ENCODE measurements around the gene RPL27.
A peak's percentile ranks its signal among the peaks of the same experiment; 100 is the strongest.
"Not testable (repeated sequence)": the region's sequence is repeated elsewhere in the genome, so short reads cannot be mapped to it uniquely, and the experiment has no call there.

Gene RPL27

DNA sequence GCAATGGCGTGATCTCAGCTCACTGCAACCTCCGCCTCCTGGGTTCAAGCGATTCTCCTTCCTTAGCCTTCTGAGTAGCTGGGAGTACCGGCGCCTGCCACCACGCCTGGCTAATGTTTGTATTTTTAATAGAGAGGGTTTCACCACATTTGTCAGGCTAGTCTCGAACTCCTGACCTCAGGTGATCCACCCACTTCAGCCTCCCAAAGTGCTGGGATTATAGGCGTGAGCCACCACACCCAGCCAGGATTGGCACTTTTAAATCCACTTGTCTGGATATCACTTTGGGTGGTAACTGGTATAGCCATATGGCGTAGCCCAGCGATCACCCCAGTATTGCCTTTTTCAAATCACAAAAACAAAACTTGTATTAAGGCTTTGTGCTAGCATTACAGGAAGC, 4.3 kb upstream of the RPL27 start:
- not testable (repeated sequence) for DNase-seq (ENCODE audit: low read depth)

DNA sequence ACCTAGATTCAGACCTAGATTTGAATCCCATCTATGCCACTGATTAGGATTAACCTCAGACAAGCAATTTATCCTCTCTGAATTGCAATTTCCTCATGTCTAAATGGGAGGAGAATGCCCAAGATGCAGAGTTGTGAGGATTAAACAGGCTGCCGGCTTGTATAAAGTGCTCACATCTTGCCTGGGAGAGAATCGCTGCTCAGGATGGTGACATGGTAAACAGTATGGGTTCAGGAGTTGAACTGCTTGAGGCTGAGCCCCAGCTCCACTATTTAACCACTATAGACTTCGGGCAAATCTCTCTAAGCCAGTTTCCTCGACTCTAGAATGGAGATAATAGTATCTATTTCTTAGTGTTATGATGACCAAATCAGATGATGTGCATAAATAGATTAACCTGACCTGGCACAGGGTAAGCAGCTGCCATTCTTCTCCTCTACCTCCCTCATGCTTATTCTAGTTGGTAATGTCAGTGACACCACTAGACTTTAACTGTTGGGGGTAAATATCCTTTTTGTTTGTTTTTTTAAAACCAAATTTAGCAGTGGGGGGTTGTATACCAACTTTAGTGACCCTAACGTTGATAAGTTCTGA, 732 bp upstream of the RPL27 start:
- DNase-seq (ENCODE audit: low read depth): no peak

DNA sequence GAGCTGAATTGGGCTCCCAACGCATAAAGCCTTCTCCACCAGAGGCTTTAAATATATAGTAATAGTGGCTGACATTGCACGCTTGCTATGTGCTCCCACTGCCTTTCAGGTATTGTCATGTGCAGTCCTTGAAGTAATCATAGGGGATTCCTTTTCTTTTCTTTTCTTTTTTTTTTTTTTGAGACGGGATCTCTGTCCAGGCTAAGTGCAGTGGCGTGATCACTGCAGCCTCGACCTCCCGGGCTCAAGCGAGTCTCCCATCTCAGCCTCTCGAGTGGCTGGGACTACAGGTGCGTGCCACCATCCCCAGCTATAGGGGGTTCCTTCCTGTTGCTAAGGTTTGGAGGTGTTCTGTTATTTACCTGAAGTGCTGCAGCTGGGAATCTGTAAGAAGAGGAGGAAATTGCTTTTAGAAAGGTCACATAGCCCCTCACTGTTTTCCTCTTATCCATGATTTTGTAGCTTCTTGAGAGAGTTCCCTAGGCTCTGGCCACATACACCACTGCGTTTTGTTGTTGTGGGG, 845 bp downstream of the RPL27 start:
- DNase-seq (ENCODE audit: low read depth): no peak

DNA sequence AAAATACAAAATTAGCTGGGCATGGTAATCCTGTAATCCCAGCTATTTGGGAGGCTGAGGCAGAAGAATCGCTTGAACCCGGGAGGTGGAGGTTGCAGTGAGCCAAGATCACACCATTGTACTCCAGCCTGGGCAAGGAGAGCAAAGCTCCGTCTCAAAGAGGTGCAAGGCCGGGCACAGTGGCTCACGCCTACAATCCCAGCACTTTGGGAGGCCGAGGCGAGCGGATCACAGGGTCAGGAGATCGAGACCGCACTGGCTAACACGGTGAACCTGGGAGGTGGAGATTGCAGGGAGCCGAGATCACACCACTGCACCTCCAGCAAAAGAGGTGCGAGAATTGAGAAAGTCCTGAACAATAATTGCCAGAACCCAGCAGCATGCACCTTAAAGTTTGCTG, 2.7 kb downstream of the RPL27 start:
- DNase-seq (ENCODE audit: low read depth): not testable (repeated sequence)

DNA sequence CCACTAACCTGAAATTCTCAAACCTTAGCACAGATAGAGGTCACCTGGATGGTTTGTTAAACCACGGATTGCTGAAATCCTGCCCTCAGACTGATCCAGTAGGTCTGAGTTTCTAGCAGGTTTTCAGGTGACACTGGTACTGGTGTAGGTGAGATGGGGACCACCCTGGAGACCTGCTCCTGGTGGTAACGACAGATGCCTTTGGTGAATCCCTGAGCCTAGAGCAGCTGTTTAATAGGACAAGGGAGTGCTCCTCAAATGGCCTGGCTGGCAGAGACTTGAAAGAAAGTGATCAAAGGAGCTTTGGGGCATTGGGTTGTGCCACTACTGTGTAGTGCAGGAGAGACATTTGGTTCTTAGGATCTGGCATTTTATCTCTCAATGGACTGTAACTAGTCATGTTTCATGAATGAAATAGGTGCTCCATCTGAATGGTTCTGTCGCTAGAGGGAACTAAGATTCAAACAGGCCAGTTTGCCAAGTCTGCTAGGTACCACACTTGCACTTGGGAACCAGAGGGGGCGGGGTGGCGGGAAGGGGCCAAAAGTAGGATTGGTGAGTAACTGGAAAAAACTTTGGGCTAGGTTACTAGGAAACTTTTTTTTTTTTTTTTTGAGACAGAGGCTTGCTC, 5.4 kb downstream of the RPL27 start:
- DNase-seq (ENCODE audit: low read depth): no peak

DNA sequence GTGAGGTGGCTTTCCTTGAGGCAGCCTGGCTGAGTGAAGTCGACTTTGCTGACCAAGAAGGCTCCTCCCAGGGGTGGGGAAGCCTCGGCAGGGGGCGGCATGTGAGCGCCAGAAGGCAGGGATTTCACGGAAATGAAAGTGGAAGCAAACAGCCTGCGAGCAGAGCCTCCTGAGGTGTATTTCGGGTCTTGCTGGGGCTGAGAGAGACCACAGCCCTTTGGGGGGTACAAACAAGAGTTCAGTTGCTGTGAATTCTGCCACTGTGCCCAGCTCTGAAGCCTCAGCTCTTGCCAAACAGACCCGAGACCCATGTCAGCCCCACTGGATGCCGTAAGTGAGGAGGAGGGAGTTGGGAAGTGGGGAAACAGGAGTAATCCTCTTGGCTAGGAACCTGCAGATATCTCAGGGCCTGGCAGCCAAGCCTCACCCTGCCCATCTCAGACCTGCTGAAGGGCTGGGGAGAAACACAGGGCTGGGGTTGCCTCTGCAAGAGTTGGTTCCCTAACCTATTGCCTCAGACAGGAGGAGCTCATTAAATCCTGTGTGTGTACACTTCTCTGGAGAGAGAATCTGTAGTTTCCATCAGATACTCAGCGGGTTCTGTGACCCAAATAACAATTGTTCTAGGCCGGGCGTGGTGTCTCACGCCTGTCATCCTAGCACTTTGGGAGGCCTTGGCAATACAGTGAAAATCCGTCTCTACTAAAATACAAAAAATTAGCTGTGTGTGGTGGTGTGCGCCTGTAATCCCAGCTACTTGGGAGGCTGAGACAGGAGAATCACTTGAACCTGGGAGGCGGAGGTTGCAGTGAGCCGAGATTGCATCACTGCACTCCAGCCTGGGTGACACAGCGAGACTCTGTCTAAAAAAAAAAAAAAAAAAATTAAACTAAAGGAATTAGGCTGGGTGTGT, 8.7 kb downstream of the RPL27 start, which contains the start of gene IFI35:
TSS of gene IFI35 (plus strand) at position 146 of the 913 bp plus-strand sequence. CDS start at position 310, 164 bp downstream.
- peak; percentile 94 for DNase-seq (ENCODE audit: low read depth)

DNA sequence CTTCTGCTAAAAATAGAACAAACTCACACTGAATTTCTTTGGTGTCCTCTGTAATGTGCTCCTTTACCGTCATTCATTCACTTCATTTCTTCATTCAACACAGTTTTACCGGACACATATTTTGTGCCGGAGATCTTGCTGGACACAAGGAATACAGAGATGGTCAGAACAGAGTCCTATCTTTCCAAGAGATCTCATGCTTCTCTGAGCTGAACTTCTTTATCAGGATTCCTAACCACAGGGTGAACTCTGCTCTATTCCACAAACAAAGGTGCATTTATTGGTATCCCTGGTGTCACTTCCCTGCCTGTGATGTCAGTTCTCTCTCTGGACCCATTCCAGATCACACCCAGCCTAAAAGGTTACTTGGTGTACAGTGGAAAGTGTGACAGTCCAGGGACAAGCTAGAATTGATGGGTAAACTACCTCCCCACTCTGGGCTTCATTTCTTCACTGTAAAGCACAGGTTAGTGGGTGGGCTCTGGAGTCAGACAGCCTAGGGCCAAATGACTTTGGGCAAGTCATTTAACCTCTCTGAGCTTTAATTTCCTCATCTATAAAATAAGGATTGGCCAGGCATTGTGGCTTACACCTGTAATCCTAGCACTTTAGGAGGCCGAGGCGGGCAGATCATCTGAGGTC, 12.6 kb downstream of the RPL27 start:
- DNase-seq (ENCODE audit: low read depth): no peak

DNA sequence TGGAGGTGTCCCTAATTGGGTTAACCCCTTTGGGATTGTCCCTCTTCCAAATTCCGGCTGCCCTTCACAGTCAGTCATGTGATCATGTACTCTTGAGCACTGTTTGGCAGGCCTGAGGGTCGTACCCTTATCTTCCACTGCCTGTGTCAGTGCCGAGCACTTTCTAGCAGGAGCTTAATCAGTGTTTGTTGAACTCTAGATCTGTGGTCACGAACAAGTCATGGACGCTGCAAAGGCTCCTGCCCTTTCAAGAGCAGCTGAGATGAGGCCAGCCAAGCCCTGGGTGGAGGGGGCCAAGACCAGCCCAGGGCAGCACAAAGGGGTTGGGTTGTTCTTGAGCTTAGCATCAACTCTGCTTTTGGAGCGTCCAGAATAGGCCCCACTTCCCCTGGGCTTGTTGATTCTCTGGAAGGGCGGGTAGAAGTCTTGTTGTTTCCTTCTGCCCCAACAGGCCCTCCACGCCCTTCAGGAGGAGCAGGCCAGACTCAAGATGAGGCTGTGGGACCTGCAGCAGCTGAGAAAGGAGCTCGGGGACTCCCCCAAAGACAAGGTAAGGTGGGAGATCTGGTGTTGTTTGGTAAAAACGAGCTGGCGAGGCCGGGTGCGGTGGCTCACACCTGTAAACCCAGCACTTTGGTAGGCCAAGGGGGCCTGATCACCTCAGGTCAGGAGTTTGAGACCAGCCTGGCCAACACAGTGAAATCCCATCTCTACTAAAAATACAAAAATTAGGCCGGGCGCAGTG, 13.7 kb downstream of the RPL27 start:
- DNase-seq (ENCODE audit: low read depth): no peak

DNA sequence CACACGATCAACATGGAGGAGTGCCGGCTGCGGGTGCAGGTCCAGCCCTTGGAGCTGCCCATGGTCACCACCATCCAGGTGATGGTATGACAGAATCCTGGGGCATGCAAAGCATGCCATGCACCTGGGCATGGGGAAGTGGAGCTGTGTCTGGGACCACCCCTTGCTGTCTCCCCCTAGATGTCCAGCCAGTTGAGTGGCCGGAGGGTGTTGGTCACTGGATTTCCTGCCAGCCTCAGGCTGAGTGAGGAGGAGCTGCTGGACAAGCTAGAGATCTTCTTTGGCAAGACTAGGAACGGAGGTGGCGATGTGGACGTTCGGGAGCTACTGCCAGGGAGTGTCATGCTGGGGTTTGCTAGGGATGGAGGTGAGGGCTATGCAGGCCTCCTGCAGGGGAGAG, 15.1 kb downstream of the RPL27 start:
- DNase-seq (ENCODE audit: low read depth): no peak

DNA sequence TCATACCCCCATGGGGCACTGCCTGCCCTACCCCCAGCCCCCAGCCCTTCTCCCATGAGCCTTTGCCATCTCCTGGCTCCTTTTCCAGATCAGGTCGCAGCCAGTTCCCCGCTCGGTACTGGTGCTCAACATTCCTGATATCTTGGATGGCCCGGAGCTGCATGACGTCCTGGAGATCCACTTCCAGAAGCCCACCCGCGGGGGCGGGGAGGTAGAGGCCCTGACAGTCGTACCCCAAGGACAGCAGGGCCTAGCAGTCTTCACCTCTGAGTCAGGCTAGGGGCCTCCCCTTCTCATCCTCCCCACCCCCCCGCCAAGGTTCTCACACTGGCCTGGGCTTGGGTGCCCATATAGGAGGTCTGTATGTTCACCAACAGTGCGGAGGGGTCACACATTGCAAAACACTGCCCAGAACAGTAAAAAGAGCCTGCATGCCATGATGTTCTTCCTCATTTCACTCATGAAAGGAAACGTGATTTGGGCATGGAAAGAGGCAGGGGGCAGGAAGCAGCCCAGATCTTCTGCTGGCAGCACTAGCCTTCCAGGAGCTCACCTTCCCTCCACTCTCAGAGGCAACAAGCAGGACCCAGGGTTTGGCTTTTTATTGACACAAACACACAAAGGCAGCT, 15.9 kb downstream of the RPL27 start:
- no peak for DNase-seq (ENCODE audit: low read depth)

DNA sequence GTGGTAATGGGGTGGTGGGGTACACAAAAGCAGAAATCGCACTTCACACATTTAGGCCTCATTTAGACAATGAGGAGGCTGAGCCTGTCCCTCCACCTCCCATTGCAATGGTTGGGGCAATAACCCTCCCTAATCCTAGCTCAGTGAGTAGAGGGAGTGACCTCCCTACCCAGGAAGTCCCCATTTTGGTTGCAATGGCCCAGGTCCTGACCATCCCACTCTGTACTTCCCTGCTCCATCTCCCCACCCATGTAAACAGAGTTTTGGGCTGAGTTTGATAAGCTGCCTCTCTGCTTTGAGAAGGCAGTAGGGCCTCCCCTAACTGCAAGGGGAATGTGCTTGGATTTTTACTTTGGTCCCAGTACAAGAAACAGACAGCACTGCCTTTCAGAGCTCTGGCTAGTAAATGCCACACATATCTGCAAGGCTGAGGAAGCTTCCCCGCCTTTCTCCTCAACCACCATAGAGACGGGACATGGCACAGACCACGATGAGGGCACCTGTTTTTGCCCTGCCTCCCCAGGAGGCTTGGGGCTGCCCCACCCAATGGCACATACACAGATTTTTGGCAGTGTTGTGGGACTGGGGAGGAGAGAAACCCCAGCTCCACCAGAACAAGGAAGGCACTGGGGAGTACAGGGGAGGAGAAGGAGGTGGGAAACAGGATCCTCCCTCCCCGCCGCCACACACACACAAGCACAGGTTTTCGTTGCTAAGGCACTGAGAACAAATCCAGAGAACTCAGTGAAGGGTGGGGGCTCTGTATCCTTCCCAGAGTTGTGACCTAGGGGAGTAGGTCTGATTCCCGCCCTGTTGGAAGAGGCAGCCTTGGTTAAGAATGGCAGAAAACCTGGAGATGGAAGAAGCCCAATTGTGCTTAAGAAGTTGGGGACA, 16.7 kb downstream of the RPL27 start:
- no peak for DNase-seq (ENCODE audit: low read depth)

DNA sequence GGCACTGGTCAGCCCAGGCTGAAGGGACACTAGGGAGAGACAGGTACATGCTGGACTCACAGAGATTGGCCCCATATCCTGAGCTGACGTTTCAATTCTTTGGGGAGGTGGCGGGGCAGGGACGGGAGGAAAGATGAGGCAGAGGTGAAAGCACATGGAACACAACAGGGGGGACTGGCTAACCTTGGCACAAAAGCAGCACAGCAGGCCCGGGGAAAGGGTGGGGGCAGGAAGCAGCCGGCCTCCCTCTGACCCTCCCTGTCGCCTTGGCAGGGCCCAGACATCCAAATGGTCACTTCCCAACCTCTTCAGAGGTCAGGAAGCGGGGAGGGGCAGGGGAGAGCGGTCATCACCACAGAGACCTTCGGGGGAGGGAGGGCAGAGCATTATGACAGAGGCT, 17.4 kb downstream of the RPL27 start:
- no peak for DNase-seq (ENCODE audit: low read depth)

DNA sequence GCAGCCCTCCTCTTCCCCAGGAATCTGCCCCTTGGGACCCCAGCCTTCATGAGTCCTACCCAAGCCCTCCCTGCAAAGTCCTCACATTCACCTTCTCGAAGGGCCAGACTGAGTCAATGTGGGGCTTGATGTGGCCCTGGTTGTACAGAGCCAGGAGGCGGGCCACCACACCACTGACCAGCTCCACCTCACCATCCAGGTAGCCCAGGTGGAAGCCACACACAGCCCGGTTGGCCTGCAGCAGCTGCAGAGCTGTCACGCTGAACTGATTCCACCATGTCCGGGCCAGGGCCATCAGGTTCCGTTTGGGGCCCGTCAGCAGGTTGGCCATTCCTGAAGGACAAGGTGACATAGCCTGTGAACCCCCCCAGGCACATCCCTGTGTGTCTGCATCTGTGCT, 18.0 kb downstream of the RPL27 start:
- no peak for DNase-seq (ENCODE audit: low read depth)

DNA sequence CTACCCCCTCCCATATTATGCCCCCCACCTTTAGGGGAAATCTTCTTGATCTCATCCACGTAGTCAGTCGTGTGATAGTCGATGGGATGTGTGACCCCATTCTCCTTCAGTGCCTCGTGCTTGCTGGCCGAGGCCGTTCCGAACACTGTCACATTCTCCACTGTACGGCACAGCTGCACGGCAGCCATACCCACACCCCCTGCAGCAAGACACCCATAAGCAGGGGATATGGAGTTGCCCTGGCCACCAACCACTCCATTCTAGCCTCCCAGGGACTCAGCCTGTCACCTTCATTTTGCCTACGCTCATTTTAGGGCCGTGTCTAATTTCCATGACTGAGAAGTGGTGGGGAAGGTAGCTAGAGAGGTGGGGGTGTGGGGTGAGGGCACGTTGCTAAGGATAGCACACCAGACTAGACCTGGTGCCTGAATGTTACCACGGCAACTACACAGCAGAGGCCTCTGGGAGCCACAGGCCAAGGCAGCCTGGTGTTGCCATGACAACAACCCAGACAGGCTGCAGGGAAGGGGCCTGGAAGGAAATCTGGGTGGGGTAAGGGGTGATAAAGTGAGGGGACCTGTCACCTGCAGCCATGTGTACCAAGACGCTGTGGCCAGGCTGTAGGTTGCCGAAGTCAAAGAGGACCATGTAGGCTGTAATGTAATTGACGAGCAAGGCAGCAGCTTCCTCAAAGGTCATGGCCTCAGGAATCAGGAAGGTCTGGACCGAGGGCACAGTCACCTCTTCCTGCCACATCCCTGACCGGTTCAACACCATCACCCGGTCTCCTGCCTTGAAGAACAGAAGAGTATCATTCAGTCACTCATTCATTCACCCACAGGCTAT, 20.0 kb downstream of the RPL27 start:
- DNase-seq (ENCODE audit: low read depth): no peak

DNA sequence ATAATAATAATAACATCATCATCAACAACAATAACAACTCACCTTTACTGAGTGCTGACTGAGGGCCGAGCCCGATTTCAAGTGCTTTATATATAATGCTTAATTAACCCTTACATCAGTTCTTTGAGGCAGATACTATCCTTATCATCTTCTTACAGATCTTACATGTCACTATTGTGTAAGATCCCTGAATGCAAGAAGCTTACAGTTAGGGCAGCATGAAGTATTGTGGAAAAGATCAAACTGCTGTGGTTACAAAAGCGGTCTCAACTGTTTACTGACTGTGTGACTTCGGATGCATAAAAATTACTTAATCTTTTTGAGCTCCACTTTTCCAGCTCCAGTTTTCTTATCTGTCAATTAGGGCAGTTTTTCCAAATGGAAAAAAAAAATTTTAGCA, 20.7 kb downstream of the RPL27 start:
- DNase-seq (ENCODE audit: low read depth): peak; percentile 87

DNA sequence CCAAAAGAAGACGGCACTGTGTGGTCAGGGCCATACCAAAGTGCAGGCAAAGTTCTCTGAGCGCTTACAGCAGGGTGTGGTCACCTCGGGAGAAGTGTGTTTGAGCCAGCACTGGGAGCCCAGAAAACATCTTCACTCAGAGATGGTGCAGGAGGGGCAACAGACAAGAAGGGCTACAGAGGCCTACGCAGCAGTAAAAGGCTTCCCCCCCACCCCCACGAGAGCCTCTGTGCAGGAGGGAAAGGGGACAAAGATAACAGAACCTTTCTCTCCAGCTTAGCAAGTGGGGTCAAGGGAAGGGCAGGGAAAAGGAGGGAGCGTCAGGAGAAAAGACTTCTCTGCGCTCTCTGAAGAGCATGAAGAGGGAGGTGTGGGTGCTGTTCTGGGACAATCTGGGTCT, 21.2 kb downstream of the RPL27 start:
- DNase-seq (ENCODE audit: low read depth): peak; percentile 52

DNA sequence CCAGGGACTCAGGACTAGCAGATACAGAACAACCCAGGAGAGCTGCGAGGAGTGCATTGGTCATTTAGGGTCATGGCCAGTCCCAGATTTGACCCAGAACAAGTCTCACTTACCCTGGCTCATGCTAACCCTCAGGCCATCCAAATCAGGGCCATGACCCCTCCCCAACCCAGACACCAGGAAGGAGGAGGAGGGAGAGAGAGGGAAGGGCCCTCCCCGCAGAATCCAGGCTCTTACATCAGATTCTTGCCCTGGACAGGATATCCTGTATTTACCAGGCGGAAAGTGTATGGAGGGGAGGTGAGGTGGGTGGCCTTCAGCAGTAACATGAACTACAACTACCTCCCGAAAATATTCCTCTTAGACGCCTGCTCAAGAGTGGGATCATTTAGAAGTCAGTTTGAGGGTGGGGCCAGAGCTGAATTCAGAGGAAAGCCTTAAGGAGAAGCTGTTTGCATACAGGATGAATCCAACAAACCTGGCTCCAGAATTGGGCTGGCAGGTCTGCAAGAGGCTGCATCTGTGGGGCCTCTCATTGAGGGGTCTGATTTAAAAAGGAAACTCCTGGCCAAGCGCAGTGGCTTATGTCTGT, 21.9 kb downstream of the RPL27 start:
- peak; percentile 64 for DNase-seq (ENCODE audit: low read depth)

Measured in iris pigment epithelial cell (primary cell).